Pulmonary artery endothelial cell (primary cell): Measurements from ENCODE around the gene TBC1D9B. TPM values are rescaled to one million over a fixed set of nuclear protein-coding genes. Genes with fewer than 3 reads are reported as not detected.

Source experiments
- DNase-seq: peaks from one replicate; pipeline ENCODE4 v3.0.0-alpha.2; 2011; ENCODE audit warnings: low read depth, low spot score
- total RNA-seq: library from RNA; depleted of rRNA; stranded (reverse); fragments of >200 nt; gene quantifications from 2 replicates; pipeline ENCODE4 v1.2.3, GENCODE V29; 2014

Gene TBC1D9B
- total RNA-seq, 1 donor from 2014 or later = 44.3 TPM

GRCh38 chr5:179870403-179870903, 37.2 kb downstream of the TBC1D9B start:
- DNase-seq = no peak

- DNase-seq = no peak
Measured at GRCh38 chr5:179869641-179870402, 37.9 kb downstream of the TBC1D9B start.

GRCh38 chr5:179869101-179869500, 38.6 kb downstream of the TBC1D9B start:
- no peak for DNase-seq

GRCh38 chr5:179868541-179868940, 39.2 kb downstream of the TBC1D9B start:
- no peak for DNase-seq

GRCh38 chr5:179867476-179867875, 40.2 kb downstream of the TBC1D9B start:
- no peak for DNase-seq

- DNase-seq = no peak
Measured at GRCh38 chr5:179867079-179867465, 40.6 kb downstream of the TBC1D9B start.

- no peak for DNase-seq
Measured at GRCh38 chr5:179866241-179867078, 41.2 kb downstream of the TBC1D9B start.

- no peak for DNase-seq
Measured at GRCh38 chr5:179865491-179866240, 42.0 kb downstream of the TBC1D9B start.

GRCh38 chr5:179864686-179865085, 43.0 kb downstream of the TBC1D9B start:
- DNase-seq = no peak

GRCh38 chr5:179863449-179864085, 44.1 kb downstream of the TBC1D9B start:
- no peak for DNase-seq

GRCh38 chr5:179862891-179863290, 44.8 kb downstream of the TBC1D9B start:
- DNase-seq = no peak

GRCh38 chr5:179862296-179862695, 45.4 kb downstream of the TBC1D9B start:
- no peak for DNase-seq

GRCh38 chr5:179860301-179860700, 47.4 kb downstream of the TBC1D9B start:
- no peak for DNase-seq

- peak; percentile 83 for DNase-seq
Measured at GRCh38 chr5:179858586-179859427, 48.9 kb downstream of the TBC1D9B start, which contains the start of gene MRNIP. Gene MRNIP, minus strand, starts transcription at chr5:179858817. Its CDS starts 21 bp downstream, at chr5:179858796.

- DNase-seq = no peak
Measured at GRCh38 chr5:179858241-179858585, 49.5 kb downstream of the TBC1D9B start.

- DNase-seq = no peak
Measured at GRCh38 chr5:179854356-179854755, 53.3 kb downstream of the TBC1D9B start.

- DNase-seq = no peak
Measured at GRCh38 chr5:179852993-179853547, 54.6 kb downstream of the TBC1D9B start.

- no peak for DNase-seq
Measured at GRCh38 chr5:179841621-179842020, 66.1 kb downstream of the TBC1D9B start.

GRCh38 chr5:179840766-179841165, 66.9 kb downstream of the TBC1D9B start:
- no peak for DNase-seq

GRCh38 chr5:179840321-179840720, 67.4 kb downstream of the TBC1D9B start:
- DNase-seq = no peak
